GM12872 (cell line): Measurements from ENCODE around the gene HECTD2.

Experiments
- CTCF ChIP-seq: IDR thresholded peaks from 3 replicates; pipeline ENCODE4 v1.5.1; 2011; ENCODE audit warnings: low read depth, mild to moderate bottlenecking, low read length, moderate library complexity; ENCODE audit not compliant: insufficient read depth

Gene HECTD2

GRCh38 chr10:91517394-91517793 is 107.2 kb downstream of the HECTD2 start:
- TF ChIP-seq CTCF: no peak

- TF ChIP-seq CTCF: no peak
These were observed 109.9 kb downstream of the HECTD2 start for GRCh38 chr10:91519899-91520514.

DNA sequence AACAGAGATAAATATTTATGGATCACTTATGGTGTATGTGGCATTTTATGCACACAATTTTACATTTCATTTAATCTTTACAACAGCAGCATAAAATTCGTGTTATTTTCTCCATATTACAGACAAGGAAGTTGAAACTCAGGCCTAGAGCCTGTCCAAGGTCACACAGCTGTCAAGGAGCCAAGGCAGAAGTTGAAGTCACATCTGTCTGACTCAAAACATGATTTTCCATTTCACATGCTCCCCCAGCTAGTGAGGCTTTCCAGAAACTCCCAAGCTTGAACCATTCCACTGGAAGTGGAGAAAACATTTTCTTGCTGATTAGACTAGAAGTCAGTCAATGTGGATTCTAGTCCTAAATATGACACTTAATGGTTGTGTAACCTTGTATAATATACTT is 110.5 kb downstream of the HECTD2 start:
- TF ChIP-seq CTCF: no peak

DNA sequence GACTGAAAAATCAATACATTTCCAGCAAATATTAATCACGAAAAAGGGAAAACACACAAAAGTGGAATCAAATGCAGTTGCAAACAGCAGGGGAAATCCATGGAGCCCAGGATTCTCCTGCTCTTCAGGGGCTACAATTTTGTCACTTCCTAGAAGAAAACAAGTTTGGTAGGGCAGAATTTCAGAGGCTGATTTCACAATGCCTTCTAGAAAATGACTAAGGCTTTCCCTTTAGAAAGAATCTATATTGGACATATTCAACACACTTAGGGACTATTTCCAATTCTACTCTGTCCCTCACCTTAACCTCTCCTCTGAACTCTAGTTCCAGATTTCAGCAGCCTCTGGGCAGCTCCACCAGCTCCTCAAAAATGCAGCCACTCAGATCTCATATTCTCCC is 111.3 kb downstream of the HECTD2 start:
- TF ChIP-seq CTCF: no peak

GRCh38 chr10:91525896-91526712 is 116.0 kb downstream of the HECTD2 start:
- TF ChIP-seq CTCF: no peak

DNA sequence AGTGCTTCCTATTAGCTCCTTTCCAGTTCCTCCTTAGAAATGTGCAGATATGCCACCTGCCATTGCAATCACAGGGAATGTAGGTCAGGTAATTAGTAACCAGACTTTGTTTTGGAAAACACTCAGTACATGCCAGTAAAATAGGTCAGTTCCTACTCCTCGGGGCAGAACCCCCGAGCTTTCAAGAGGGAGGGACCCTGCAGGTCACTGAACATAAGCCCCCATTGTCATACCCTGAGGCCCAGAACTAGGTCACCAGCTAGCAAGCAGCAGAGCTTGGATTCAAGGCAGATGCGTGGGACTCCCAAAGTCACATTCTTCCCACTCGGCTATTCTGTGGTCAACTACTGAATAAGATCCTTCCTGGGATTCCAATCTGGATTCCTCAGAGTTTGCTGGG is 117.9 kb downstream of the HECTD2 start:
- no peak for TF ChIP-seq CTCF

GRCh38 chr10:91528768-91529167 is 118.6 kb downstream of the HECTD2 start:
- TF ChIP-seq CTCF: no peak
